ENCODE data around the gene PSPH.

DNA sequence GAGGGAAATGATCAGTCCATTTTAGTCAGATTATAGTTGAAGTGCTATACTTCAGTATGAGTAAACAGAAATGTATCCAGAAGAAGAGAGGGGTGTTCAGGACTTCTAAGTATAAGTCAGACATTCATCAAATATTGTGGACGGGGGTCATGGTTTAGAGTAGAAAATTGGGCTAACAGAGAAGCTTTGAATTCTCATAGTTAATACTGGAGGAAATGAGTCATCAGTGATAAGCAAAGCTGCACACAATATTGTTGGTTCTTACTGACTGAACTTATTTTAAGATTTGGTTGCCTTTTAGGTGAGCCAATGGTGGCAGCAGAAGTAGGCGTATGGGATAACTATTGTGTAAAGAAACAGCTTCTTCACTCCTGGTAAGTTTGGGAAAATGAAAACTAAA, 11.1 kb upstream of the PSPH start:
- TF ChIP-seq, protein P1, sequence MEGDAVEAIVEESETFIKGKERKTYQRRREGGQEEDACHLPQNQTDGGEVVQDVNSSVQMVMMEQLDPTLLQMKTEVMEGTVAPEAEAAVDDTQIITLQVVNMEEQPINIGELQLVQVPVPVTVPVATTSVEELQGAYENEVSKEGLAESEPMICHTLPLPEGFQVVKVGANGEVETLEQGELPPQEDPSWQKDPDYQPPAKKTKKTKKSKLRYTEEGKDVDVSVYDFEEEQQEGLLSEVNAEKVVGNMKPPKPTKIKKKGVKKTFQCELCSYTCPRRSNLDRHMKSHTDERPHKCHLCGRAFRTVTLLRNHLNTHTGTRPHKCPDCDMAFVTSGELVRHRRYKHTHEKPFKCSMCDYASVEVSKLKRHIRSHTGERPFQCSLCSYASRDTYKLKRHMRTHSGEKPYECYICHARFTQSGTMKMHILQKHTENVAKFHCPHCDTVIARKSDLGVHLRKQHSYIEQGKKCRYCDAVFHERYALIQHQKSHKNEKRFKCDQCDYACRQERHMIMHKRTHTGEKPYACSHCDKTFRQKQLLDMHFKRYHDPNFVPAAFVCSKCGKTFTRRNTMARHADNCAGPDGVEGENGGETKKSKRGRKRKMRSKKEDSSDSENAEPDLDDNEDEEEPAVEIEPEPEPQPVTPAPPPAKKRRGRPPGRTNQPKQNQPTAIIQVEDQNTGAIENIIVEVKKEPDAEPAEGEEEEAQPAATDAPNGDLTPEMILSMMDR (IDR thresholded peaks at IDR 0.05) = no peak
- TF ChIP-seq EZH2 (IDR thresholded peaks at IDR 0.05; ENCODE audit: borderline replicate concordance, insufficient read depth, low read depth, low read length, poor library complexity, severe bottlenecking) = no peak
